Pancreas (tissue), 10 donors: Measurements from ENCODE around the gene C1QTNF7. TPM values are rescaled to one million over a fixed set of nuclear protein-coding genes. Genes with fewer than 3 reads are reported as not detected.

Source experiments
- ATAC-seq, 4 donors: fragments of 200-7000 bp; cut with Tn5 transposase; one replicate each; pipeline versions ENCODE4 v1.8.0 to v1.9.1; 2020; ENCODE audit warnings: mild to moderate bottlenecking in 4 of 4, moderate library complexity in 4 of 4
- DNase-seq, 6 donors: peaks; one replicate each; pipeline ENCODE4 v3.0.0-alpha.2; 2020
- FAIRE-seq: peaks from 2 replicates; lab custom pipeline; 2012; peaks lifted over from hg19 to GRCh38; lab: Jason Lieb, UNC
- H3K27ac ChIP-seq, 4 donors: fragments of 200-600 bp; sonication (generic); 1 replicate in 3 of 4; 2 replicates in 1 of 4; pipeline versions ENCODE4 v1.5.0 to v1.8.0; 2020
- H3K27me3 ChIP-seq, 4 donors: fragments of 200-600 bp; one replicate each; pipeline ENCODE4 v1.8.0; 2021
- H3K36me3 ChIP-seq, 3 donors: fragments of 200-600 bp; sonication (generic) in 1 of 3; one replicate each; pipeline versions ENCODE4 v1.5.0 to v1.8.0; 2020 to 2021
- H3K4me1 ChIP-seq, 3 donors: fragments of 200-600 bp; one replicate each; pipeline ENCODE4 v1.8.0; 2021
- H3K4me3 ChIP-seq, 4 donors: fragments of 200-600 bp; sonication (generic) in 2 of 4; one replicate each; pipeline versions ENCODE4 v1.5.0 to v1.8.0; 2020 to 2021
- H3K9me3 ChIP-seq, 4 donors: fragments of 200-600 bp; one replicate each; pipeline ENCODE4 v1.8.0; 2021
- WGBS, 2 donors: extraction: QIAGEN DNeasy Blood & Tissue Kit; methylation state at CpG; one replicate each; pipeline ENCODE4 v1.1.7; 2013; 5-methylcytosine and 5-hydroxymethylcytosine counted together
- intact Hi-C, 3 donors: fragments of 100-400 bp; cut with DNase I; formaldehyde crosslinking; loops; one replicate each; pipeline versions ENCODE4 v1.11.1 to v1.14.2; 2022
- polyA plus RNA-seq, 2 donors: library from polyadenylated mRNA; stranded (reverse); fragments of 200-250 nt; gene quantifications; one replicate each; pipeline ENCODE4 v1.2.3, GENCODE V29; 2013
- total RNA-seq, 6 donors: library from RNA; stranded (reverse); fragmentation: NEBNext Ultra II Directional in 4 of 6; extraction: Animal tissue kit (Norgen Biotek cat#: 25700) in 4 of 6; gene quantifications; one replicate each; pipeline versions ENCODE4 v1.2.1 to v1.2.4, GENCODE V29; 2021 to 2023
- TF ChIP-seq, protein P1 (sequence below), 4 donors: fragments of 200-600 bp; sonication (generic) in 3 of 4; IDR thresholded peaks; one replicate each; pipeline versions ENCODE4 v1.5.0 to v1.8.0; 2021; ENCODE audit warnings: antibody characterized with exemption in 4 of 4
- donor health status: healthy with polysubstance abuse.
- donor health status: DM: no; HTN: no; CAD: no; lungs with moderate emphysema.
- donor health status: DM: no; HTN: no; CAD: no.
- donor health status: control.
- donor health status: control.
- donor health status: Bipolar disorder and iron deficiency.
- donor health status: DM: yes; HTN: yes; CAD: no.
- donor health status: DM: no; HTN: no; CAD: no.
- donor health status: DM: no; HTN: no; CAD: no.
- donor health status: DM: yes; HTN: yes; CAD: no.

C1QTNF7 gene
- total and polyA plus RNA-seq, 8 donors = 0.03 to 1.1 (median 0.38) TPM

DNA sequence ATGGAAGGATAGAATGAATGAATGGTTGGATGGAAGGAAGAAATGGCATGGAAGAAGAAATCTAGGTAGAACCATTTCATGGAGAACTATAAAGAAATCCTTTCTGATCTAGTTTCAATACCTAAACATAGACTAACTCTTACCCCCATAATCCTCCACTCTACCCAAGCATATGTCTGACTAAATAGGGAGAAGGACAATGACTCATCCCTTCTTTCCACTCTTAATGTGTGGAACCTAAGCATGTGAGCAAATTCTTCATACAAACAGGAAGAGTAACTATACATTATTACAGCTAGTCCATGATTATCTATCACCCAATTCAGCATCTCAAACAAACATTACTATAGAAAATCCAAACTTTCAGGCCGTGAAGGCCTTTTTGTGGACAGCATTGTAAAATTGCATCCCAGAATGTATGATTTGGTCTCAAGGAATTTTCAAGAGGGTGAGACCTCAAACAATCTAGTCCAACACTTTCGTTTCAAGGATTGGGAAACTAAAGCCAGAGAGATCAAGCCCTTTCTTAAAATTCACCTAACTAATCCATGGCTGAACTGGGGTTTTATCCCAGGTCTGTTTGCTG, 11.2 kb downstream of the C1QTNF7 start:
- Histone ChIP-seq H3K27ac (no peak overlapping the region), H3K4me3 (no peak overlapping the region), H3K27me3 (no peaks in the 10 kb centered on the region), H3K4me1 (no peaks in the 10 kb centered on the region), H3K36me3 (no peaks in the 10 kb centered on the region), H3K9me3 (no peaks in the 10 kb centered on the region)
- no peak for ATAC-seq
- intact Hi-C loops = no loop called here
- TF ChIP-seq, protein P1, sequence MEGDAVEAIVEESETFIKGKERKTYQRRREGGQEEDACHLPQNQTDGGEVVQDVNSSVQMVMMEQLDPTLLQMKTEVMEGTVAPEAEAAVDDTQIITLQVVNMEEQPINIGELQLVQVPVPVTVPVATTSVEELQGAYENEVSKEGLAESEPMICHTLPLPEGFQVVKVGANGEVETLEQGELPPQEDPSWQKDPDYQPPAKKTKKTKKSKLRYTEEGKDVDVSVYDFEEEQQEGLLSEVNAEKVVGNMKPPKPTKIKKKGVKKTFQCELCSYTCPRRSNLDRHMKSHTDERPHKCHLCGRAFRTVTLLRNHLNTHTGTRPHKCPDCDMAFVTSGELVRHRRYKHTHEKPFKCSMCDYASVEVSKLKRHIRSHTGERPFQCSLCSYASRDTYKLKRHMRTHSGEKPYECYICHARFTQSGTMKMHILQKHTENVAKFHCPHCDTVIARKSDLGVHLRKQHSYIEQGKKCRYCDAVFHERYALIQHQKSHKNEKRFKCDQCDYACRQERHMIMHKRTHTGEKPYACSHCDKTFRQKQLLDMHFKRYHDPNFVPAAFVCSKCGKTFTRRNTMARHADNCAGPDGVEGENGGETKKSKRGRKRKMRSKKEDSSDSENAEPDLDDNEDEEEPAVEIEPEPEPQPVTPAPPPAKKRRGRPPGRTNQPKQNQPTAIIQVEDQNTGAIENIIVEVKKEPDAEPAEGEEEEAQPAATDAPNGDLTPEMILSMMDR (IDR thresholded peaks at IDR 0.05) = no peak
- DNase-seq = no peak
- FAIRE-seq = no peak
- WGBS, 2 donors = 66 to 67% methylated on average over 2 of the region's 2 CpGs

DNA sequence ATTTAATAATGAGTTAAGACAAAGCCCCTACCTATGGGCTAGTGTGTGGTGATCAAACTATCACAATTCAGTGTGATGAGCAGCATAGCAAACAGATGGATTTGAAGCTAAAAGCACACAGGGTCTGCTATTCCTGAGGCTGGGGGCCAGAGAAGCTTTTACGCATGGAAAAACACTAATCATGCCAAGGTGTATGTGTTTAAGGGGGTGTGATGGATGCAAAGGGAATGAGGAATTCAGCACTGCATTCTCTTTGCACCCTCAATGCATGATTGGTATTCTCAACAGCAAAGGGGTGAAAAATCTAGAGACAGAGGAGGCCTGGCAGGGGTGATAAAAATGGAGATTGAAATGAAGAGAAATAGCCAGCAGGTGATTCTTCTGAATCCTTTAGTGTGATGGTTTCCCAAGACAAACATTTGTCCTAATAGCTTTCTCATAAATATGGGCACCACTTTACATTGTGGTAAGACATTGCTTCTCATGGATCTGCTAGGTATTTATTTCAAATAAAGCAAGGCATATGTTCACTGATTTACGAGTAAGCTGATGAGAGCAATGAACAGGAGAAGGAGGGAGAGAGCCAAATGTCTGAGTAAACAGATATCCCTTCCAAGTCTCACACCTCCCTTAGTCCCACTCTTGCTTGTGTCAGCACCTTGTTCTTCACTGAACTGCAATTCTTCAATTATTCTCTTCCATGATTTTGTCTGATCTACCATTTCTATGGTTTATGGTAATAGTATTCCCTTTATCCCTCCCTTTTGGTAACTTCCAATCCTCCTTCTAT, 15.7 kb downstream of the C1QTNF7 start:
- WGBS, 2 donors = 78 to 79% methylated on average over 2 of the region's 2 CpGs
- H3K27me3 ChIP-seq = no peaks in the 10 kb centered on the region
- H3K27ac ChIP-seq = no peak overlapping the region
- DNase-seq (no peak), ATAC-seq (no peak), FAIRE-seq (no peak)
- intact Hi-C loops = no loop called here
- H3K36me3 ChIP-seq = no peaks in the 10 kb centered on the region
- H3K4me3 ChIP-seq = no peak overlapping the region
- TF ChIP-seq, protein P1 (IDR thresholded peaks at IDR 0.05) = no peak
- H3K4me1 ChIP-seq = no peaks in the 10 kb centered on the region
- no peaks in the 10 kb centered on the region for H3K9me3 ChIP-seq

DNA sequence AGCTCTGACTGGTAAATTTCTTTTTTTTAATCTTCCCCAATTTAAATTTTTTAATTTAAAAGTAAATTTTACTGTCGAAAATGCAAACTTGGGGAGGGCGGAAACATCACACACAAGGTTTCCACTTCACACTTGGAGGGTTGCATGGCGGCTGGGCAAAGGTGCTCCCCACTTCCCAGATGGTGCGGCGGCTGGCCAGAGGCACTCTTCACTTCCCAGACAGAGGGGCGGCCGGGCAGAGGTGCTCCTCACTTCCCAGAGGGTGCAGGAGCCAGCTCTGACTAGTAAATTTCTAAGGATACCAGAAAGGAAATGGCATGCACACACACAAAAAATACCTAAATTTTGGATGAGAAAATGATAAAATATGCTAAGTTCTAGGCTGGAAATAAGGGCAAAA, 16.4 kb downstream of the C1QTNF7 start:
- 81 to 85% methylated on average over 7 of the region's 7 CpGs for WGBS, 2 donors
- H3K36me3 ChIP-seq = no peaks in the 10 kb centered on the region
- no peaks in the 10 kb centered on the region for H3K4me1 ChIP-seq
- H3K27me3 ChIP-seq = no peaks in the 10 kb centered on the region
- DNase-seq (no peak), FAIRE-seq (no peak), ATAC-seq (no peak)
- intact Hi-C loops = no loop called here
- no peak overlapping the region for H3K27ac ChIP-seq
- TF ChIP-seq, protein P1 (IDR thresholded peaks at IDR 0.05) = no peak
- H3K4me3 ChIP-seq = no peak overlapping the region
- H3K9me3 ChIP-seq = no peaks in the 10 kb centered on the region

DNA sequence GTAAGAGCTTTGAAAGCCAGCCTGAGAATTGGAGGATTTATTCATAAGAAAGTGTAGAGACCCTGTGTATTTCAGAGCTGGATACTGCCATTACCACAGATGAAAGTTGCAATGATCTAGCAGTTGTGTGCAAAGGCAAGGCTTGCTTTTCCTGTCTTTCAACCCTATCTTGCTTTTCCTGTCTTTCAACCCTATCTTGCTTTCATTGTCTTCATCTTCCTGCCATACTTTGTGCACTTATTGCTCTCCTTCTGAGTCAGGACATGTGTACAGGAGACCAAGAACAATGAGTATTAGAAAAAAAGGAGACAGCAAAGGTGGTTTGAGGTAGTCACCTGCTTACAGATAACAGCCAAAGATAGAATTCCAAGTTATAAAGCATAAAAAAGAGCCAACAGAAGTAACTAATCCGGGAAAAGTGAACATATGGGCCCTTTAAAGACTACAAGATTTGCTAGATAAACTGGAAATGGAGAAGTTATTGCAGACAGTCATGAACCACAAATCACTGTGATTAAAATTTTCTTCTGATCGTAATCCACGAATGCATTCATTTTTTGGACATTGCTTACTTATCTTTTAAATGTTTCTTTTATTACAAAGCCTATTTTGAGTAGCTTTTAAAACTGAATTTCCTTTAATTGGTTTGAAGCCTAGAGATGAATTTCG, 17.2 kb downstream of the C1QTNF7 start:
- Histone ChIP-seq H3K9me3 (no peaks in the 10 kb centered on the region), H3K27ac (no peak overlapping the region), H3K4me1 (no peaks in the 10 kb centered on the region), H3K36me3 (no peaks in the 10 kb centered on the region), H3K27me3 (no peaks in the 10 kb centered on the region), H3K4me3 (no peak overlapping the region)
- intact Hi-C loops = no loop called here
- ATAC-seq = no peak
- FAIRE-seq = no peak
- TF ChIP-seq, protein P1 (IDR thresholded peaks at IDR 0.05) = no peak
- WGBS, 2 donors = 56 to 67% methylated on average over 4 of the region's 4 CpGs
- no peak for DNase-seq
